GM18498 (cell line): ENCODE results near the gene MRPL34.
"Not testable (repeated sequence)": the region's sequence is repeated elsewhere in the genome, so short reads cannot be mapped to it uniquely, and the experiment has no call there.

Source experiments
- ATAC-seq: cut with Tn5 transposase; IDR thresholded peaks from one replicate; pipeline ENCODE4 v1.9.1; 2021; ENCODE audit warnings: mild to moderate bottlenecking, moderate library complexity; ENCODE audit not compliant: unreplicated experiment

Gene MRPL34

DNA sequence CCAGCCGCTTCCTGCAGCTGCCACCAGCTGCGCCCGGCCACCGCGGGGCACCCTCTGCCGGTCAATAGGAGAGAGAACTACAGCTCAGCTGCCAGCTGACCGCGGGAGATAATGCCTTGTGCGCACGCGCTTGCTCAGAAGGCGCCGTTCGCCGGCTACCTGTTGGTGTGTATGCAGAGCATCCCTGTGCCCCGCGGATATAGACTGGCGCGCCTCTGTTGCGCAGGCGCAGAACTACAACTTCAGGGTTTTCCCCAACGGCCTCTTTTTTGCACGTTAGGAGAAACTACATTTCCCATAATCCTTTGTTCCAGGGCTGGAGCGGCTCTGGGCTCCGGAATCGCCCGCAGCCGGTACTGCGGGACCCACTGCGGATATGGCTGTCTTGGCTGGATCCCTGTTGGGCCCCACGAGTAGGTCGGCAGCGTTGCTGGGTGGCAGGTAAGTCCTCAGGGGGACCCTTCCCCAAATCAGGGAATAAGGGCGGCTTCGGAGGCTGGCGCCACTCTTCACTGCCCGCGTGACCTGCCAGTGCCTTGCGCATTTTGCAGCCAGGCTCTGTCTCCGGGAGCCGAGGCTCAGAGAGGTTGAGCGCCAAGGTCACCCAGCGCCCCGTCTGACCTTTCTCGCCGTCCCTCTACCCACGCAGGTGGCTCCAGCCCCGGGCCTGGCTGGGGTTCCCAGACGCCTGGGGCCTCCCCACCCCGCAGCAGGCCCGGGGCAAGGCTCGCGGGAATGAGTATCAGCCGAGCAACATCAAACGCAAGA is at the start of gene MRPL34:
MRPL34 (plus strand) TSS at position 356 of the 768 bp plus-strand sequence; CDS start at position 377, 21 bp downstream.
- ATAC-seq: peak; percentile 66

DNA sequence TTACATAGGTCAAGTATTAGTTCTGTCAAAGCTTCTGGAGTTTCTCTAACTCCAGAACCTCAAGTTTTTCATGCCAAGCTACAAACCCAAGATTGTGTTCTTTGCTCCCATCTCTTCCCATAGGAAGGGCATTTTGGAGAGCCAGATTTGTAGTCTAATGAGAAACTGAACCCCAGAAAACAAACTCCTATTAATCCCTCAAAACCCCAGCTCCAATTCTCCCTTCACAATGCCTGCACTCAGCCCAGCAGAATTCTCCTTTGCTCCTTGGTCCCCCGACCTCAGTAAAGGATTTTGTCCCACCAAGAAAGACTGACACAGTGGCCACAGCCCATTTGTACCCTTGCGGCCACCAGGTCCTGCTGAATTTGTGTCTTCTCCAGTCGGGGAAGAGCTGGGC is 49.5 kb upstream of the MRPL34 start:
- no peak for ATAC-seq

DNA sequence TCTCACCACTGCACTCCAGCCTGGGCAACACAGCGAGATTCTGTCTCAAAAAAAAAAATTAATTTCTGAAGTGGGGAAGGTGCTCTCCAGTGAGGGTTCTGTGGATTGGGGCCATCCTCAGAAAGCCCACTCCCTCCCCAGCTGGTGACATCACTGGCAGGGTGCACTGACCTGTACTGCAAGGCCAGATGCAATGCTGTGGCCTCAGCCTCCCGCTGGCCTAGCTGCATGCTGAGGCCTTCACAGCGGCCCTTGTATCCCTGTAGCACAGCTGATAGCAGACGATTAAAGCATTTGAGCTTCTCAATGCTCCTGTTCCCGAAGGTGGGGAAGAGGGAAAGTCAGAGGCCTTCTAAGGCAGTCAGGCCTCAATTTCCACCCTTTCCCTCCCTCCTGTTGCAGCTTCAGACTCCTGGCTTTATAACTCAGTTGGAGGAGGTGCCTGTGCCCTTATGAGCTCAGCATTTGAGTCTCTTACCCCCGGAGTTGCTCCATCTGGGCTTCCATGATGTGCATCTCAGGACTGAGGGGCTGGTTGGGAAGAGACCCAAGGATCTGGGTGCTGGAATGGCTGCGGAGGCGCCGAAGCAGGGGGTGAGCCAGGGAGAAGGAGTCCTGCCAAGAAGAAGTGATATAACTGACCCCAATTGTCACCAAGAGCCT is 46.4 kb upstream of the MRPL34 start:
- no peak for ATAC-seq

DNA sequence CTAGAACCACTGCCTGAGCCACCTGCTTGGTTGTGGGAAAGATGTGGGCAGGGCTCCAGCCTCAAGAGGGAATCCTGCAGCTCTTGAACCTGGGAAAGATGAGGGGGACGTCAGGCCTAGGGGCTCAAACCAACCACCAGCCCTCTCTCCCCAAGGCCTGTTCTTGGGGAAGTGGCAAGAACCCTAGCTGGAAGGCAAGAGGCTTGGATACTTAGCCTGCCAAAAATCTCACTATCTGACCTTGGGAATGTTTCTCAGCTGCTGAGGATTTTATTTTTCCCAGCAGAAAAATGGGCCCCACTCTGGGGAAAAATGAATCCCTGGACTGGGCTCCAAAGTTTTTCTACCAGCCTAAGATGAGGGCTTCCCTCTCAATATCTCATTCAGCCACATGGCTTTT is 45.7 kb upstream of the MRPL34 start:
- ATAC-seq: no peak

DNA sequence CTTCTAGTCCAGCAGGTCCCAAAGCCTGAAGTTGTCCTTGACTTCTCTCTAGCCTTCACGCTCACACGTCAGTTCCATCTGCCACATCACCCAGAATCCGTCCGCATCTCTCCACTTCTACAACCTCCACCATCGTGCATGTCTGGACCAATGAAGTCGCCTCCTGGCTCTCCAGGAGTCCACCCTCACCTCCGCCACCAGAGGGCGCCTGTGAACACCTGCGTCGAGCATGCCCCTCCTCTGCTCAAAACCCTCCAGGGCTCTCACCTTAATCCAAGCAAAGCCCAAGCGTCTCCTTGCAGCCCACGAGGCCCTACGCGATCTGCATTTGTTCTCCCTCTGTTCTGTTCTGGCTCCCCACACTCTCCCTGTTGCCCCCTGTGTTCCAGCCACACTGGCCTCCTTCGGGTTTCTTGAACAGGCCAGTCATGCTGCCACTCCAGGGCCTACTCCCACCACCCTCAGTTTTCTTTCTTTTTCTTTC is 44.8 kb upstream of the MRPL34 start:
- ATAC-seq: peak; percentile 75

DNA sequence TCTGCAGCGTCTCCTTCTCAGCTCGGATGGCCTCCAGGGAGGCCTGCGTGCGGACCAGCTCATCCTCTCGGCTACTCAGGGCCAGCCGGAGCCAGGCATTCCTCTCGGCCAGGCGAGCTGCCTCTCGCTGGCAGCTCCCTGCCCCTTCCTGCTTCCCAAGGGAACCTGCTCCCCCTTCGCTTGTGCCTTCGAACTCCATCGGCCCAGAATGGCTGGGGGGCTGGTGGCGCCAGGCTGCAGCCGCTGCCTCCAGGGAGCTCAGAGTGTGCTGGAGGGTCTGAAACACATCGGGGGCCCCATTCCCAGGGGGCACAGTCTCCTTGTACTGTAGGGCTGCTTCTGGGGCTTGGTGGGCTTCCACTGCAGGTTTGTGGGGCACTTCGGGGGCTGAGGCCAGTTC is 43.1 kb upstream of the MRPL34 start:
- no peak for ATAC-seq

DNA sequence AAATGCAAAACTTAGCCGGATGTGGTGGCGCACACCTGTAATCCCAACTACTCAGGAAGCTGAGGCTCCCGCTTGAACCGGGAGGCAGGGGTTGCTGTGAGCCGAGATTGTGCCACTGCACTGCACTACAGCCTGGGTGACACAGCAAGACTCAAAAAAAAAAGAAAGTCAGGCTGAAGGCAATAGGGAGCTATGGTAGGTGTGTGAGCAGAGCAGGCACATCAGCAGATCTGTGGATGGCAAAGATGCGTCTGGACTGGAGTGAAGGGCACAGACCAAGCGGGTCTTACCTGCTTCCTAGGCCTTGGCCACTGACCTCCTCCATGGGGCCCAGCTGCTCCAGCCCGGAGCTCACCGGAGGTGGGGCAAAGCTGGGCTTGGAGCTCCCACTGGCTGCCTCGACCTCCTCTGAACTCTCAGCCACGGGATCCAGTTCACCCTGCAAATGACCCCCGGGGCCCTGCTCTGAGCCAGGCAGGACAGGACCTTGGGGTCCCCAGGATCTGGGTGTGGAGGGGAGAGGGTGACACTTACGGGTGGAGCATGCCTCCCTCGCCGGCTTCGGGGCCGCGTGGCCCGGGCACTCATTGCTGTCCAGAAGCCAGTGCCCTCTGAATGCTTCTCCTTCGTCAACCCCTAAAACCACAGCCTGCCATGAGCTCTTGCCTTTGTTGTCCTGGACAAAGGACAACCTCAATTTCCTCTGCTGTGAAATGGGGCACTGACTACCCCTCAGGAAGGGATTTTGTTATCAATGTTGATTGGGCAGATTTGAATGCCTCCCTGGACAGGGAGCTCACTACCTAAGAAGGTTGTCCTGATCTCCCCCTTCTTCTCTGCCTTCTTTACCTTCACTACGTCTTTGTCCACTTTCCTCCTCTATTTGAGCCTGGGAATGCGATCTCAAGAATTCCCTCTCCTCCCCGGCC is 41.7 kb upstream of the MRPL34 start:
- no peak for ATAC-seq

DNA sequence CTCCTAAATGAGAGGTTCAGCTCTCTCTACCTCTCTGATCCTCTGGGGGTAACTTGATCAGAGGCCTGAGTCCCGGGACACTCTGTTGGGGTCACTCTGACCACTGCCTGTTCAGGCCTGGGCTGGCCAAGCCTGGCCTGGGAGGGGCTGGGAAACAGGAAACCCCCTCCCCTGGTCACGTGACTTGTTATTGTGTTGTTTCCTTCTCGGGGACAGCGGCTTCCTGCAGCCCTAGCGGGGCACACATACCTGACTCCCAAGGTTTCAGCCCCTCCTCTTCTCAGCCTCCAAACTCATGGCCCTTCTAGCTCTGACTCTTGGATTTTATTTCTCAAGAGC is 41.1 kb upstream of the MRPL34 start, which contains the start of gene USHBP1:
USHBP1 (minus strand) TSS at position 105 of the 339 bp plus-strand sequence. CDS start 446 bp downstream, outside the sequence.
- ATAC-seq: no peak

DNA sequence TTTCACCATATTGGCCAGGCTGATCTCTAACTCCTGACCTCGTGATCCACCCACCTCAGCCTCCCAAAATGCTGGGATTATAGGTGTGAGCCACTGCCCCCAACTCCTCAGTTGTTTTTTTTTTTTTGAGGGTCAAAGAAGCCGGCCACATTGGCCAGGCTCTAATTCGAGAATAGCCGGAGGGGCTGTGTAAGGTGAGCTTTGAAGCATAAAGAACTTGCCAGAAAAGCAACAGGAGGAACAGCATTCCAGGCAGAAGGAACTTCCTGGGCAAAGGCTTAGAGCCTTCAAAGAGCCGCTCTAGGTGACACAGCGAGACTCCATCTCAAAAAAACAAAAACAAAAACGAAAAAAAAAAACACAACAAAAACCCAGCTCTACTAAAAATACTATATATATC is 39.6 kb upstream of the MRPL34 start:
- no peak for ATAC-seq

DNA sequence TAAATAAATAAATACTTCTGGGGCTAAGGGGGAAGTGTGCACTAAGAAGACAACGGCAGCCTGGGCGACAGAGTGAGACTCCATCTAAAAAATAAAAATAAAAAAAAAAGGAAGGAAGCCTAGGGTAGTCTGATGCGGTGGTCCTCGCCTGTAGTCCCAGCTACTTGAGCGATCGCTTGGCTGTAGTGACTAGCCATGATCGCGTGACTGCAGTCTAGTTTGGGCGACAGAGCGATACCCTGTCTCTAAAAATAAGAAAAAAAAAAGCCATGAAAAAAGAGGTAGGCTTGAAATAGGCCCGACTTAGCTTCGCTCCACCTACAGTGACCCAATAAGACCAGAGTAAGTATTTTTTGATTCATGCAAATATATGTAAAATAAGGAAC is 39.1 kb upstream of the MRPL34 start:
- no peak for ATAC-seq

DNA sequence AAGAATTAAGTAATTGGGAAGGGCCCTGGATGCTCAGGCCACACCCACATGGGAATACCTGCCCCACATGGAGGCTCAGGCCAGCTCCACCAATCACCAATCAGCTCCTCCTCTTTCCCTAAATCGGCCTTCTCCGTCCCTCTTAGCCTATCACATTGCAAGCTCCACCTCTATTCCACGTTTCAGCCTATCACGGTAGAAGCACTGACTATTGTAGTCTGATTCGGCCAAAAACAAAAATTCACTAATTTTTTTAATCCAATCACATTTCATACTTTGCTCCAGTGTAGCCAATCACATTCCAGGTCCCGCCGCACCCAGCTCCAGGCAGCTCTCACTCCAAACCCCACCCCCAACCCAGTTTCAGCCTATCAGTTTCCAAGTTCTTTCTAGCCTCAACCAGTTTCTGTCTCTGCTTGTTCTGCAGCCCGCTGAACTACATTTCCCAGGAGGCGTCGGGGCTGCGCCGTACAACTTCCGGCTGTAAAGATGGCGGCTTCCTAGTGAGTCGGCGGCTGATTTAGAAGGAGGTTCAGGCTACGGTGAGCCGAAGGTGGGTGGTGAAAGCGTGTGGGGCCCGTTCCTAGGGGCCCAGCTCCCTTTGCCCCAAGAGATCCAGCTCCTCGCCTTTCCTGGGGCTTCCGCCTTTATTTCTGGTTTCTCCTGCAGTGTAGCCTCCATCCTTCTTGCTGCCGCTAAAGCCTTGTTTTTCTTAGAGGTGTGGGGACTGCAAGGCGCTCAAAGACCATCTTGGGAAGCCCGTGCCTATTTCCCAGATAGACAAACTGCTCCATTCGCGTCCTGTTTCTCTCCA is 38.5 kb upstream of the MRPL34 start, which contains the start of gene BABAM1:
BABAM1 (plus strand) TSS at position 469 of the 814 bp plus-strand sequence. CDS start 1,364 bp downstream, outside the sequence.
- ATAC-seq: peak; percentile 89

DNA sequence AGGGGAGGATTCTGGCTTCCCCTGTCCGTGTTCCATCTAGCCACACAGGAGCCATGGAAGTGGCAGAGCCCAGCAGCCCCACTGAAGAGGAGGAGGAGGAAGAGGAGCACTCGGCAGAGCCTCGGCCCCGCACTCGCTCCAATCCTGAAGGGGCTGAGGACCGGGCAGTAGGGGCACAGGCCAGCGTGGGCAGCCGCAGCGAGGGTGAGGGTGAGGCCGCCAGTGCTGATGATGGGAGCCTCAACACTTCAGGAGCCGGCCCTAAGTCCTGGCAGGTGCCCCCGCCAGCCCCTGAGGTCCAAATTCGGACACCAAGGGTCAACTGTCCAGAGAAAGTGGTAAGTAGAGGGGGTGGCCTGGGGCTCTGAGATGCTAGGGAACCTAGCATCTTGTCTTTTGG is 36.9 kb upstream of the MRPL34 start:
- no peak for ATAC-seq

DNA sequence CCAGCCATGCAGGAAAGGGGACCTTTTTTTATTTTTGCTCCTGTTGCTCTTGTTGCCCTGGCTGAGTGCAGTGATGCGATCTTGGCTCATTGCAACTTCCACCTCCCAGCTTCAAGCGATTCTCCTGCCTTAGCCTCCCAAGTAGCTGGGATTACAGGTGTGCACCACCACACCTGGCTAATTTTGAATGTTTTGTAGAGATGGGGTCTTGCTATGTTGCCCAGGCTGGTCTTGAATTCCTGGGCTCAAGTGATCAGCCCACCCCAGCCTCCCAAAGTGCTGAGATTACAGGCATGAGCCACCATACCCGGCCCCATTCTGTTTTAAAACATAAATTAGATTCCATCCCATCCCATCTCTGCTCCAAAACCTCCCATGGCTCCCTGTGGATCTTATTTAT is 30.8 kb upstream of the MRPL34 start:
- not testable (repeated sequence) for ATAC-seq

DNA sequence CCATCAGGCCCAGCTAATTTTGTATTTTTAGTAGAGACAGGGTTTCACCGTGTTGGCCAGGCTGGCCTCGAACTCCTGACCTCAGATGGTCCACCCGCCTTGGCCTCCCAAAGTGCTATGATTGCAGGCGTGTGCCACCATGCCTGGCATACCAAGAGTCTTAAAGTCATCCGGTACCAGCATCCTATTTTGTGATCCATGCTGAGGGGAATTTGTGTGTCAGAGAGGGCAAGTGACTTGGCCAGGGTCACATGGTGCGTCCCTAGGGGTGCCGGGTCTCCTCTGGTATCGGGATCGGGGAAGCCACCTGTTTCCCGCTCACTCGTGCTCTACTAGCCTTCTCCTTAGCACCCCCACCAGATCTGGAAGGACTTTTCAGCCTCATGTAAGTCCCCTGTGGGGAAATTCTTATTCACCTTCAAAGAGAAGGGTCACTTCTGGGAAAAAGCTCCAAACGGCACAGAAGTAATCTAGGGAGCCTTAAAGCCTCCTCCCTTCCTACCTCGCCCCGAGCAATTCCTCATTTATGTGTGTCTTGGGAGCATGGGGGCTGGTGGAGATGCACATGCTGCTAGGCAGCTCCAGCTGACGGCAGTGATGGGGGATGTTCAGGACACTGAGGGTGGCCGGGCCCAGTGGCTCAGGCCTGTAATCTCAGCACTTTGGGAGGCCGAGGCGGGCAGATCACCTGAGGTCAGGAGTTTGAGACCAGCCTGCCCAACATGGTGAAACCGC is 30.1 kb upstream of the MRPL34 start:
- no peak for ATAC-seq

DNA sequence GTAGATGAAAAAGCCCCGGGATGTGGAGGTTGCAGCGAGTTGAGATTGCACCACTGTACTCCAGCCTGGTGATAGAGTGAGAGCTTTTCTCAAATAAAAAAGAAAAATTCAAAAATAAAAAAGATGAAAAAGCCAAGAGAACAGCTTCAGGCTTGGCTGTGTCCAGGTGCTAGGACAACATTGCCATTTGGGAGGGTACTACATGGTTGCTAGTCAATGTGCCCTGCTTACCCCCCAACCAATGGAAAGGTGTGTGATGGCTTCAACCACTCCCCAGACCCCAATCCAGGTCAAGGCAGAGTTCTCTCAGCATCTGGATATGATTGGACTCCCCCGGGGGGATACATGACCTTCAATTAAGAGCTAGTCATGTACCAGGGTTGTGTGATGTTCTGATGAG is 26.2 kb upstream of the MRPL34 start:
- ATAC-seq: no peak

DNA sequence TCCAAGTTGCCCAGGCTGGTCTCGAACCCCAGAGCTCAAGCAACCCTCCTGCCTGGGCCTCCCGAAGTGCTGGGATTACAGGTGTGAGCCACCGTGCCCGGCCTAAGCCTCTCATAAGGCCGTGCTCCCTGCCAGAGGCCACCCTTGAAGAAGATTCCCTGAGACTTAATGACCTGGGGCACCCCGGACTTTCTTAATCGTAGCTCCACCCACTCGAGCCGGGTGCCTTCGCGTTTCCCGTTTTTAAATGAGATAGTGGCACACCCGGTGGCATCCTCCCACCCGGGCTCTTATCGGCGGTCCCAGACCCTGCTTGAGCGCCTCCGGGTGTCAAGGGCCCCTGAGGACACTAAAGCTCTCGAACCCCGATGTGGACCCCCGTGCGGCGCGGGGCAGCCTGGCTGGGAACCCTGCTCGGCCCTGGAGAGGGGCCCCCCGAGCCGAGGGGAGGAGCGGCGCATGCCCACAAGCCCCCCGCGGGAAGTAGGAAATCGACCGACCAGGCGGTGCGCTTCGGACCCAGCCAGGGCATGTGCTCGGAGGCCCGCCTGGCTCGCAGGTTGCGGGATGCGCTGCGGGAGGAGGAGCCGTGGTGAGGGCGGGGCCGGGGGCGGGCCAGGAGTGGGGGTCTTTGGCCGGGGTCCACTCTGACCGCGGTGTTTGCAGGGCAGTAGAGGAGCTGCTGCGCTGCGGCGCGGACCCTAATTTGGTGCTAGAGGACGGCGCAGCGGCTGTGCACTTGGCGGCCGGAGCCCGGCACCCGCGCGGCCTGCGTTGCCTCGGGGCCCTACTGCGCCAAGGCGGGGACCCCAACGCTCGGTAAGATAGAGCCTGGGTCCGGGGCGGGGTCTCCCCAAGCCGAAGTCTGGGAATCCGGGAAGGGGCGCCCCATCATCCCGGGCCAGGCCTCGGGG is 24.0 kb upstream of the MRPL34 start, which contains the start of gene ANKLE1:
ANKLE1 (plus strand) TSS at position 511 of the 914 bp plus-strand sequence; CDS start at position 531, 20 bp downstream.
- peak; percentile 32 for ATAC-seq

DNA sequence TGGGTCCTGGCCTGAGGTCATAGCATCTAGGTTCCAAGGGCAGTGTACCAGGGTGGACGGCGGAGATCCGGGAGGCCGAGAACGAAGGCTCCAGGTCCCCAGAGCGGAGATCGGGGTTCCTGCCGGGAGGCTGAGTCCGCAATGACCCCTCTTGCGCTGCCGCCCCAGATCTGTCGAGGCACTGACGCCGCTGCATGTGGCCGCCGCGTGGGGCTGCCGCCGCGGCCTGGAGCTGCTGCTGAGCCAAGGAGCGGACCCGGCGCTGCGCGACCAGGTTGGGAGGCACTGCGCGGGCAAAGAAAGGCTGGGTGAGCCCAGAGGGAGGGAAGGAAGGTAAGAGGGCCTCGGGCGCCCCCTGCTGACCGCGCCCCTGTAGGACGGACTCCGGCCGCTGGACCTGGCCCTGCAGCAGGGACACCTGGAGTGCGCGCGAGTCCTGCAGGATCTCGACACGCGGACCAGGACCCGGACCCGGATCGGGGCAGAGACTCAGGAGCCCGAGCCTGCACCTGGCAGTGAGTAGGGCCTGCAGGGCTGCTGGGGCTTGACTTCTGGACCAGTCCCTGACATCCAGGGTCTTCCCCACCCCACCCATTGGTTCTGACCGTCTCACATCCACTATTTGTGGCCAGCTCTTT is 23.1 kb upstream of the MRPL34 start:
- peak; percentile 55 for ATAC-seq

DNA sequence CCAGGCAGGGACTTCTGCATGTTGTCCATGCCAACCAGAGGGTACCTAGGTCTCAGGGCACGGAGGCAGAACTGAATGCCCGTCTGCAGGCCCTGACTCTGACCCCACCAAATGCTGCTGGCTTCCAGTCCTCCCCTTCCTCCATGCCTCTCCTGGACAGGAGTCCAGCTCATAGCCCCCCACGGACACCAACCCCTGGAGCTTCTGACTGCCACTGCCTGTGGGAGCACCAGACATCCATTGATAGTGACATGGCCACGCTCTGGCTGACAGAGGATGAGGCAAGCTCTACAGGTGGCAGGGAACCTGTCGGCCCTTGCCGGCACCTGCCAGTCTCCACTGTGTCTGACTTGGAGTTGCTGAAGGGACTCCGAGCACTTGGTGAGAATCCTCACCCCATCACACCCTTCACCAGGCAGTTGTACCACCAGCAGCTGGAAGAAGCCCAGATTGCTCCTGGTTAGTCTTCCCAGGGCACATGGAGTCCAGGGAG is 22.1 kb upstream of the MRPL34 start:
- no peak for ATAC-seq
